ENCODE data around the gene MAP3K5.

The MAP3K5 gene

GRCh38 chr6:136683209-136683941, 108.9 kb downstream of the MAP3K5 start:
- no peak for DNase-seq (ENCODE audit: low spot score)
- no peak for TF ChIP-seq CTCF (IDR thresholded peaks at IDR 0.05; ENCODE audit: extremely low read depth, insufficient read depth, missing control alignments)
- in situ Hi-C loops (cut with MboI; ENCODE audit: low pct_unique_long_range_greater_than_20kb, low sequenced_read_pairs, unreplicated experiment) = no loop called here

DNA sequence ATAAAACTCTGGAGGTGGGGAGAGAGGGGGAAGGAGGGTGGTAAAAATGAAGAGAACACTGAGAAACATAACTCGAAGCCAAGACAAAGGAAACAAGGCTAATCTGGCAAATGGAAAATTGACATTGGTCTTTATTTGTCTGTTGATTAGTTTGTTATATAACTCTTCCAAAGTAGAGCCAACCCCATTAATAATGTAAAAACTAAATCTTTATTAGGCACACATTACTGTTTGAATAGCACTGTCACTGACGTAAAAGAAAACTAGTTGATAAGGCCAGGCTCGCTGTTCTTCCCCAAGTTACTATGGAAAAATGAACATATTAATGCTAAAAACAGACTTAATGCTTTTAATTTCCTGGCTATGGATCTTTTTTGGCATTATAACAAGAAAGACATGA, 110.0 kb downstream of the MAP3K5 start:
- in situ Hi-C loops (cut with MboI; ENCODE audit: low pct_unique_long_range_greater_than_20kb, low sequenced_read_pairs, unreplicated experiment) = no loop called here
- no peak for TF ChIP-seq CTCF (IDR thresholded peaks at IDR 0.05; ENCODE audit: extremely low read depth, insufficient read depth, missing control alignments)
- DNase-seq (ENCODE audit: low spot score) = no peak

GRCh38 chr6:136677822-136678221, 114.5 kb downstream of the MAP3K5 start:
- no peak for TF ChIP-seq CTCF (IDR thresholded peaks at IDR 0.05; ENCODE audit: extremely low read depth, insufficient read depth, missing control alignments)
- no peak for DNase-seq (ENCODE audit: low spot score)
- in situ Hi-C loops (cut with MboI; ENCODE audit: low pct_unique_long_range_greater_than_20kb, low sequenced_read_pairs, unreplicated experiment) = no loop called here

- in situ Hi-C loops (cut with MboI; ENCODE audit: low pct_unique_long_range_greater_than_20kb, low sequenced_read_pairs, unreplicated experiment) = no loop called here
- no peak for TF ChIP-seq CTCF (IDR thresholded peaks at IDR 0.05; ENCODE audit: extremely low read depth, insufficient read depth, missing control alignments)
Observed at GRCh38 chr6:136677344-136677743, 114.9 kb downstream of the MAP3K5 start.

GRCh38 chr6:136676075-136676474, 116.2 kb downstream of the MAP3K5 start:
- no peak for DNase-seq (ENCODE audit: low spot score)
- in situ Hi-C loops (cut with MboI; ENCODE audit: low pct_unique_long_range_greater_than_20kb, low sequenced_read_pairs, unreplicated experiment) = no loop called here
- TF ChIP-seq CTCF (IDR thresholded peaks at IDR 0.05; ENCODE audit: extremely low read depth, insufficient read depth, missing control alignments) = no peak

More at GRCh38 chr6:136677344-136677743, 114.9 kb downstream of the MAP3K5 start:
- DNase-seq (ENCODE audit: low spot score) = no peak

- no peak for DNase-seq (ENCODE audit: low spot score)
- no peak for TF ChIP-seq CTCF (IDR thresholded peaks at IDR 0.05; ENCODE audit: extremely low read depth, insufficient read depth, missing control alignments)
- in situ Hi-C loops (cut with MboI; ENCODE audit: low pct_unique_long_range_greater_than_20kb, low sequenced_read_pairs, unreplicated experiment) = no loop called here
Observed at GRCh38 chr6:136673571-136673970, 118.7 kb downstream of the MAP3K5 start.
